H9 (cell line): Measurements from ENCODE around the gene PSMD10. TPM values are rescaled to one million over a fixed set of nuclear protein-coding genes. Genes with fewer than 3 reads are reported as not detected.

Source experiments
- DNase-seq: peaks from one replicate; pipeline ENCODE4 v3.0.0-alpha.2; 2017
- H2AFZ ChIP-seq: one replicate; pipeline ENCODE4 v1.6.1; 2013; ENCODE audit warnings: mild to moderate bottlenecking, low read length, control low read depth, moderate library complexity
- H2AK5ac ChIP-seq: 2 replicates; pipeline ENCODE4 v1.6.1; 2013; ENCODE audit warnings: low read length, control low read depth, mixed read lengths; ENCODE audit not compliant: insufficient read length
- H2BK120ac ChIP-seq: one replicate; pipeline ENCODE4 v1.6.1; 2013; ENCODE audit warnings: low read depth, mild to moderate bottlenecking, low read length, control low read depth, inconsistent platforms; ENCODE audit not compliant: poor library complexity, severe bottlenecking
- H2BK12ac ChIP-seq: 2 replicates; pipeline ENCODE4 v1.6.1; 2013; ENCODE audit warnings: low read length, control low read depth, mixed read lengths, low read depth; ENCODE audit not compliant: insufficient read length
- H2BK15ac ChIP-seq: 2 replicates; pipeline ENCODE4 v1.6.1; 2013; ENCODE audit warnings: low read depth, low read length, control low read depth
- H2BK20ac ChIP-seq: one replicate; pipeline ENCODE4 v1.6.1; 2013; ENCODE audit warnings: low read depth, mild to moderate bottlenecking, low read length, control low read depth, inconsistent platforms; ENCODE audit not compliant: poor library complexity, severe bottlenecking
- H2BK5ac ChIP-seq: 2 replicates; pipeline ENCODE4 v1.6.1; 2013; ENCODE audit warnings: low read length, control low read depth, mixed read lengths; ENCODE audit not compliant: insufficient read length
- H3K14ac ChIP-seq: 2 replicates; pipeline ENCODE4 v1.6.1; 2013; ENCODE audit warnings: low read length, control low read depth; ENCODE audit not compliant: insufficient read depth
- H3K18ac ChIP-seq: 2 replicates; pipeline ENCODE4 v1.6.1; 2013; ENCODE audit warnings: low read depth, mild to moderate bottlenecking, mixed read lengths, low read length, control low read depth; ENCODE audit not compliant: insufficient read length
- H3K23ac ChIP-seq: 2 replicates; pipeline ENCODE4 v1.6.1; 2013; ENCODE audit warnings: low read length, control low read depth, mixed read lengths, low read depth; ENCODE audit not compliant: insufficient read length
- H3K23me2 ChIP-seq: 2 replicates; pipeline ENCODE4 v1.6.1; 2013; ENCODE audit warnings: low read depth, mild to moderate bottlenecking, mixed read lengths, low read length, control low read depth; ENCODE audit not compliant: insufficient read length, poor library complexity, severe bottlenecking
- H3K27ac ChIP-seq: 2 replicates; pipeline ENCODE4 v1.5.1; 2013; ENCODE audit warnings: low read length, control low read depth, mixed read lengths, low read depth; ENCODE audit not compliant: insufficient read length
- H3K27me3 ChIP-seq: 2 replicates; pipeline ENCODE4 v1.6.1; 2013; ENCODE audit warnings: low read length, control low read depth, inconsistent platforms; ENCODE audit not compliant: insufficient read depth
- H3K4ac ChIP-seq: 2 replicates; pipeline ENCODE4 v1.6.1; 2013; ENCODE audit warnings: low read depth, mild to moderate bottlenecking, control low read depth, inconsistent platforms, low read length, moderate library complexity
- H3K4me1 ChIP-seq: 2 replicates; pipeline ENCODE4 v1.6.1; 2013; ENCODE audit warnings: low read length, control low read depth, inconsistent platforms; ENCODE audit not compliant: insufficient read depth
- H3K4me2 ChIP-seq: 2 replicates; pipeline ENCODE4 v1.6.1; 2013; ENCODE audit warnings: low read length, control low read depth, mixed read lengths; ENCODE audit not compliant: insufficient read length, insufficient read depth
- H3K56ac ChIP-seq: 2 replicates; pipeline ENCODE4 v1.6.1; 2013; ENCODE audit warnings: low read depth, mild to moderate bottlenecking, mixed read lengths, low read length, control low read depth; ENCODE audit not compliant: insufficient read length
- H3K79me1 ChIP-seq: 2 replicates; pipeline ENCODE4 v1.6.1; 2013; ENCODE audit warnings: low read depth, mild to moderate bottlenecking, moderate library complexity, low read length, control low read depth, inconsistent platforms; ENCODE audit not compliant: insufficient read depth, poor library complexity, severe bottlenecking
- H3K79me2 ChIP-seq: 2 replicates; pipeline ENCODE4 v1.6.1; 2013; ENCODE audit warnings: low read length, control low read depth, inconsistent platforms; ENCODE audit not compliant: insufficient read depth
- H3K9ac ChIP-seq: 2 replicates; pipeline ENCODE4 v1.6.1; 2013; ENCODE audit warnings: low read length, control low read depth, mixed read lengths; ENCODE audit not compliant: insufficient read length; ENCODE audit errors: extremely low read depth
- H3K9me3 ChIP-seq: one replicate; pipeline ENCODE4 v1.6.1; 2013; ENCODE audit warnings: low read depth, low read length, inconsistent platforms; ENCODE audit not compliant: control insufficient read depth
- H3T11ph ChIP-seq: one replicate; pipeline ENCODE4 v1.6.1; 2013; ENCODE audit warnings: mild to moderate bottlenecking, low read length, control low read depth, inconsistent platforms
- H4K20me1 ChIP-seq: one replicate; pipeline ENCODE4 v1.6.1; 2013; ENCODE audit not compliant: control insufficient read depth, insufficient read length, insufficient read depth
- H4K5ac ChIP-seq: 2 replicates; pipeline ENCODE4 v1.6.1; 2013; ENCODE audit warnings: low read depth, mild to moderate bottlenecking, mixed read lengths, low read length, control low read depth; ENCODE audit not compliant: insufficient read length
- H4K8ac ChIP-seq: replicated peaks from 2 replicates; pipeline ENCODE4 v1.6.1; 2013; ENCODE audit warnings: low read length, control low read depth, mixed read lengths, low read depth; ENCODE audit not compliant: insufficient read length
- H4K91ac ChIP-seq: 2 replicates; pipeline ENCODE4 v1.6.1; 2013; ENCODE audit warnings: low read depth, mild to moderate bottlenecking, moderate library complexity, mixed read lengths, low read length, control low read depth; ENCODE audit not compliant: insufficient read length
- H3K27ac Mint-ChIP-seq, 3 experiments: 2 replicates in 2 of 3; 3 replicates in 1 of 3; pipeline ENCODE4 v1.8.0; 2020 to 2021; ENCODE audit warnings: mixed read lengths in 3 of 3, mild to moderate bottlenecking in 1 of 3, moderate library complexity in 1 of 3
- H3K27me3 Mint-ChIP-seq: 2 replicates; pipeline ENCODE4 v1.8.0; 2021; ENCODE audit warnings: low read depth, mild to moderate bottlenecking, moderate library complexity, mixed read lengths
- H3K36me3 Mint-ChIP-seq, 3 experiments: 2 replicates in 2 of 3; 3 replicates in 1 of 3; pipeline ENCODE4 v1.8.0; 2020 to 2021; ENCODE audit warnings: low read depth in 3 of 3, mixed read lengths in 3 of 3; ENCODE audit not compliant: insufficient read depth in 1 of 3
- H3K4me1 Mint-ChIP-seq, 2 experiments: 2 replicates each; pipeline ENCODE4 v1.8.0; 2020; ENCODE audit warnings: mixed read lengths in 2 of 2
- H3K4me3 Mint-ChIP-seq, 2 experiments: 2 replicates in 1 of 2; 3 replicates in 1 of 2; pipeline ENCODE4 v1.8.0; 2020 to 2021; ENCODE audit warnings: mild to moderate bottlenecking in 2 of 2, mixed read lengths in 2 of 2, moderate library complexity in 1 of 2
- H3K9me3 Mint-ChIP-seq, 2 experiments: 2 replicates in 1 of 2; 3 replicates in 1 of 2; pipeline ENCODE4 v1.8.0; 2020; ENCODE audit warnings: mild to moderate bottlenecking in 2 of 2, mixed read lengths in 2 of 2, moderate library complexity in 1 of 2
- WGBS: extraction: QIAGEN DNeasy Blood & Tissue Kit; methylation state at CpG from one replicate; pipeline ENCODE4 v1.1.7; 2013; ENCODE audit warnings: missing lambda C conversion rate, low lambda C conversion rate, mixed read lengths; ENCODE audit not compliant: insufficient read length; ENCODE audit errors: extremely low coverage; 5-methylcytosine and 5-hydroxymethylcytosine counted together
- total RNA-seq: library from RNA; stranded (reverse); gene quantifications from 2 replicates; pipeline ENCODE4 v1.2.1, GENCODE V29; 2021
- TF ChIP-seq, protein P1 (sequence below): fragments of 200-600 bp; sonication (generic); conservative IDR thresholded peaks from 3 replicates; pipeline ENCODE4 v1.8.0; 2021; ENCODE audit warnings: antibody characterized with exemption, mild to moderate bottlenecking

The PSMD10 gene
- total RNA-seq, 1 experiment from 2014 or later, result 93.9 TPM

DNA sequence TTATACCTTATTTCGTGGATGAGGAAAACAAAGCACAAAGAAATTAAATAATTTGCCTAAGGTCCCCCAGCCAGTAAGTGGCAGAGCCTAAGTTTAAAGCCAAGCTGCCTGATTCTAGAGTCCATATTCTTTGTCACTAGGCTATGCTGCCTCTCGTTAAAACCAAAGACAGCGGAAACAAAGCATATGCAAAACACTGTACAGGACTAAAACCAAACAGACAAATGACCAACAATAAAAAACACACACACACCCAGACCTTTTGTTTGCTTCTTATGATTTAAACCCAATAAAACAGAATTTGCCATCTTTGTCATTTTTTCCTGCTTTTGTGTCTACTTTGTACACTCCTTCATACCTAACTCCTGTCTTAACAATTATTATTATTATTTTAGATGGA lies 56.6 kb downstream of the PSMD10 start:
- no CpG with 5 or more reads among the region's 3 CpGs for WGBS

More for the DNA sequence above, 56.6 kb downstream of the PSMD10 start:
- TF ChIP-seq, protein P1, sequence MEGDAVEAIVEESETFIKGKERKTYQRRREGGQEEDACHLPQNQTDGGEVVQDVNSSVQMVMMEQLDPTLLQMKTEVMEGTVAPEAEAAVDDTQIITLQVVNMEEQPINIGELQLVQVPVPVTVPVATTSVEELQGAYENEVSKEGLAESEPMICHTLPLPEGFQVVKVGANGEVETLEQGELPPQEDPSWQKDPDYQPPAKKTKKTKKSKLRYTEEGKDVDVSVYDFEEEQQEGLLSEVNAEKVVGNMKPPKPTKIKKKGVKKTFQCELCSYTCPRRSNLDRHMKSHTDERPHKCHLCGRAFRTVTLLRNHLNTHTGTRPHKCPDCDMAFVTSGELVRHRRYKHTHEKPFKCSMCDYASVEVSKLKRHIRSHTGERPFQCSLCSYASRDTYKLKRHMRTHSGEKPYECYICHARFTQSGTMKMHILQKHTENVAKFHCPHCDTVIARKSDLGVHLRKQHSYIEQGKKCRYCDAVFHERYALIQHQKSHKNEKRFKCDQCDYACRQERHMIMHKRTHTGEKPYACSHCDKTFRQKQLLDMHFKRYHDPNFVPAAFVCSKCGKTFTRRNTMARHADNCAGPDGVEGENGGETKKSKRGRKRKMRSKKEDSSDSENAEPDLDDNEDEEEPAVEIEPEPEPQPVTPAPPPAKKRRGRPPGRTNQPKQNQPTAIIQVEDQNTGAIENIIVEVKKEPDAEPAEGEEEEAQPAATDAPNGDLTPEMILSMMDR, result no peak
- no peak overlapping the region for H3K56ac ChIP-seq
- no peak overlapping the region for H2AFZ ChIP-seq
- no peak overlapping the region for H3K9ac ChIP-seq
- Mint-ChIP-seq H3K9me3 (peaks cover 0 to 14% of the 10 kb centered on the region in 2 experiments; a peak in 2 of 5 replicates), H3K27me3 (no peaks in the 10 kb centered on the region; the same call in 1 of the 2 replicates), H3K4me1 (peaks cover 5 to 6% of the 10 kb centered on the region in 2 experiments), H3K4me3 (no peak overlapping the region), H3K27ac (no peak overlapping the region), H3K36me3 (no peaks in the 10 kb centered on the region)
- no peak overlapping the region for H2AK5ac ChIP-seq
- no peak overlapping the region for H2BK120ac ChIP-seq
- no peak overlapping the region for H3K4me2 ChIP-seq
- H3K18ac ChIP-seq, result no peak overlapping the region
- H4K91ac ChIP-seq, result no peak overlapping the region
- no peak overlapping the region for H3T11ph ChIP-seq
- no peaks in the 10 kb centered on the region for H4K20me1 ChIP-seq
- H3K27me3 ChIP-seq, result no peaks in the 10 kb centered on the region
- H3K79me2 ChIP-seq, result no peaks in the 10 kb centered on the region
- H3K23ac ChIP-seq, result no peak overlapping the region
- no peaks in the 10 kb centered on the region for H3K23me2 ChIP-seq
- no peak overlapping the region for H3K4ac ChIP-seq
- no peak overlapping the region for H2BK15ac ChIP-seq
- H3K79me1 ChIP-seq, result no peaks in the 10 kb centered on the region
- no peak overlapping the region for H4K5ac ChIP-seq
- H3K4me1 ChIP-seq, result peaks cover 4% of the 10 kb centered on the region; the same call in 1 of the 2 replicates
- H2BK5ac ChIP-seq, result no peak overlapping the region
- H3K27ac ChIP-seq, result no peak overlapping the region
- no peak overlapping the region for H3K14ac ChIP-seq
- no peak for DNase-seq
- no peak overlapping the region for H2BK20ac ChIP-seq
- H4K8ac ChIP-seq, result no peak overlapping the region
- H2BK12ac ChIP-seq, result no peak overlapping the region
- no peaks in the 10 kb centered on the region for H3K9me3 ChIP-seq

Other genes with a start within 250 kb of the PSMD10 start
- 0.18 and 0.42 TPM in 2 replicates for gene TEX13B, start 109.2 kb downstream of the PSMD10 start, total RNA-seq
- 0.42 and 1.5 TPM in 2 replicates for gene VSIG1, start 46.5 kb downstream of the PSMD10 start, total RNA-seq
- gene ATG4A, start 236 bp upstream of the PSMD10 start, total RNA-seq, result 5.2 and 6.4 TPM in 2 replicates